Endometrial microvascular endothelial cells (primary cell): ENCODE results near the gene ANXA1. TPM values are rescaled to one million over a fixed set of nuclear protein-coding genes. Genes with fewer than 3 reads are reported as not detected.
"Not testable (repeated sequence)": the region's sequence is repeated elsewhere in the genome, so short reads cannot be mapped to it uniquely, and the experiment has no call there.

ENCODE experiments used
- in situ Hi-C: cut with HindIII; loops from 2 replicates; pipeline ENCODE4 v1.10.0; 2017; ENCODE audit warnings: low sequenced_read_pairs, low pct_unique_long_range_greater_than_20kb; ENCODE audit errors: inconsistent ontology term
- total RNA-seq: library from RNA; depleted of rRNA; stranded (reverse); fragments of >200 nt; gene quantifications from one replicate; pipeline ENCODE4 v1.2.3, GENCODE V29; 2015; ENCODE audit errors: inconsistent ontology term

ANXA1 gene
- 836 TPM for total RNA-seq

- in situ Hi-C loops, result no loop called here
Observed at GRCh38 chr9:73151653-73152542, at the start of gene ANXA1. ANXA1 (plus strand) TSS chr9:73151865; CDS start chr9:73158536, 6,671 bp downstream.

- in situ Hi-C loops, result no loop called here
Observed at GRCh38 chr9:73104342-73104741, 47.3 kb upstream of the ANXA1 start.

GRCh38 chr9:73104921-73105320 is 46.7 kb upstream of the ANXA1 start:
- in situ Hi-C loops, result no loop called here

GRCh38 chr9:73107489-73108069 is 44.1 kb upstream of the ANXA1 start:
- in situ Hi-C loops, result not testable (repeated sequence)

GRCh38 chr9:73114058-73114457 is 37.6 kb upstream of the ANXA1 start:
- in situ Hi-C loops, result no loop called here

GRCh38 chr9:73114958-73115357 is 36.7 kb upstream of the ANXA1 start:
- in situ Hi-C loops, result no loop called here

GRCh38 chr9:73116031-73116430 is 35.6 kb upstream of the ANXA1 start:
- in situ Hi-C loops, result no loop called here

GRCh38 chr9:73116880-73117279 is 34.8 kb upstream of the ANXA1 start:
- in situ Hi-C loops, result no loop called here

GRCh38 chr9:73118286-73118685 is 33.4 kb upstream of the ANXA1 start:
- in situ Hi-C loops, result no loop called here

GRCh38 chr9:73118898-73119554 is 32.6 kb upstream of the ANXA1 start:
- in situ Hi-C loops, result no loop called here

GRCh38 chr9:73121375-73121935 is 30.2 kb upstream of the ANXA1 start:
- in situ Hi-C loops, result no loop called here

- in situ Hi-C loops, result no loop called here
Observed at GRCh38 chr9:73125651-73126050, 26.0 kb upstream of the ANXA1 start.

- in situ Hi-C loops, result no loop called here
Observed at GRCh38 chr9:73129941-73130685, 21.6 kb upstream of the ANXA1 start.

- in situ Hi-C loops, result no loop called here
Observed at GRCh38 chr9:73131461-73131860, 20.2 kb upstream of the ANXA1 start.

- in situ Hi-C loops, result no loop called here
Observed at GRCh38 chr9:73132034-73132776, 19.5 kb upstream of the ANXA1 start.

- in situ Hi-C loops, result no loop called here
Observed at GRCh38 chr9:73133022-73133651, 18.5 kb upstream of the ANXA1 start.

GRCh38 chr9:73133921-73134407 is 17.7 kb upstream of the ANXA1 start:
- in situ Hi-C loops, result no loop called here

- in situ Hi-C loops, result no loop called here
Observed at GRCh38 chr9:73135394-73135793, 16.3 kb upstream of the ANXA1 start.
